Measurements from ENCODE around the gene LGALS9B.
"Not testable (repeated sequence)": the region's sequence is repeated elsewhere in the genome, so short reads cannot be mapped to it uniquely, and the experiment has no call there.

The LGALS9B gene

GRCh38 chr17:20427264-20427663, 40.1 kb downstream of the LGALS9B start:
- not testable (repeated sequence) for H3K27me3 Mint-ChIP-seq; H3K27ac Mint-ChIP-seq (ENCODE audit: low read depth); ATAC-seq (replicated peaks; ENCODE audit: extremely low read depth, poor library complexity, severe bottlenecking); H3K4me1 Mint-ChIP-seq; H3K4me3 Mint-ChIP-seq; H3K36me3 Mint-ChIP-seq (ENCODE audit: insufficient read depth); DNase-seq (ENCODE audit: low spot score in 2 of 2); H3K9me3 Mint-ChIP-seq

- not testable (repeated sequence) for ATAC-seq (replicated peaks; ENCODE audit: extremely low read depth, poor library complexity, severe bottlenecking); H3K36me3 Mint-ChIP-seq (ENCODE audit: insufficient read depth); H3K4me3 Mint-ChIP-seq; DNase-seq (ENCODE audit: low spot score in 2 of 2); H3K27me3 Mint-ChIP-seq; H3K27ac Mint-ChIP-seq (ENCODE audit: low read depth); H3K9me3 Mint-ChIP-seq; H3K4me1 Mint-ChIP-seq
Measured at GRCh38 chr17:20422826-20423225, 44.5 kb downstream of the LGALS9B start.

- not testable (repeated sequence) for H3K4me3 Mint-ChIP-seq; H3K9me3 Mint-ChIP-seq; H3K27ac Mint-ChIP-seq (ENCODE audit: low read depth); H3K36me3 Mint-ChIP-seq (ENCODE audit: insufficient read depth); H3K4me1 Mint-ChIP-seq; DNase-seq (ENCODE audit: low spot score in 2 of 2); ATAC-seq (replicated peaks; ENCODE audit: extremely low read depth, poor library complexity, severe bottlenecking); H3K27me3 Mint-ChIP-seq
Measured at GRCh38 chr17:20418838-20419237, 48.5 kb downstream of the LGALS9B start.

- H3K27me3 Mint-ChIP-seq; ATAC-seq (replicated peaks; ENCODE audit: extremely low read depth, poor library complexity, severe bottlenecking); H3K4me3 Mint-ChIP-seq; H3K4me1 Mint-ChIP-seq; DNase-seq (ENCODE audit: low spot score in 2 of 2); H3K9me3 Mint-ChIP-seq; H3K36me3 Mint-ChIP-seq (ENCODE audit: insufficient read depth); H3K27ac Mint-ChIP-seq (ENCODE audit: low read depth): not testable (repeated sequence)
Measured at GRCh38 chr17:20417492-20418080, 49.8 kb downstream of the LGALS9B start.

- H3K4me1 Mint-ChIP-seq; H3K4me3 Mint-ChIP-seq; H3K27me3 Mint-ChIP-seq; H3K27ac Mint-ChIP-seq (ENCODE audit: low read depth); H3K36me3 Mint-ChIP-seq (ENCODE audit: insufficient read depth); ATAC-seq (replicated peaks; ENCODE audit: extremely low read depth, poor library complexity, severe bottlenecking); DNase-seq (ENCODE audit: low spot score in 2 of 2); H3K9me3 Mint-ChIP-seq: not testable (repeated sequence)
Measured at GRCh38 chr17:20416381-20416911, 50.9 kb downstream of the LGALS9B start.

- not testable (repeated sequence) for H3K4me1 Mint-ChIP-seq; H3K27ac Mint-ChIP-seq (ENCODE audit: low read depth); H3K4me3 Mint-ChIP-seq; H3K9me3 Mint-ChIP-seq; H3K36me3 Mint-ChIP-seq (ENCODE audit: insufficient read depth); ATAC-seq (replicated peaks; ENCODE audit: extremely low read depth, poor library complexity, severe bottlenecking); H3K27me3 Mint-ChIP-seq; DNase-seq (ENCODE audit: low spot score in 2 of 2)
Measured at GRCh38 chr17:20415479-20415878, 51.9 kb downstream of the LGALS9B start.

GRCh38 chr17:20401306-20402022, 65.9 kb downstream of the LGALS9B start:
- not testable (repeated sequence) for H3K27me3 Mint-ChIP-seq; H3K36me3 Mint-ChIP-seq (ENCODE audit: insufficient read depth); H3K4me3 Mint-ChIP-seq; ATAC-seq (replicated peaks; ENCODE audit: extremely low read depth, poor library complexity, severe bottlenecking); H3K9me3 Mint-ChIP-seq; H3K27ac Mint-ChIP-seq (ENCODE audit: low read depth); DNase-seq (ENCODE audit: low spot score in 2 of 2); H3K4me1 Mint-ChIP-seq

- not testable (repeated sequence) for H3K36me3 Mint-ChIP-seq (ENCODE audit: insufficient read depth); H3K9me3 Mint-ChIP-seq; H3K4me1 Mint-ChIP-seq; DNase-seq (ENCODE audit: low spot score in 2 of 2); H3K4me3 Mint-ChIP-seq; ATAC-seq (replicated peaks; ENCODE audit: extremely low read depth, poor library complexity, severe bottlenecking); H3K27me3 Mint-ChIP-seq; H3K27ac Mint-ChIP-seq (ENCODE audit: low read depth)
Measured at GRCh38 chr17:20400559-20401305, 66.6 kb downstream of the LGALS9B start.

Measured in central memory CD8-positive, alpha-beta T cell (primary cell).